Body of pancreas (tissue), 4 donors: Measurements from ENCODE around the gene ARHGAP4.

ENCODE experiments used
- CTCF ChIP-seq, 7 experiments: fragments of 450-650 bp in 4 of 7; fragments of 200-600 bp in 3 of 7; sonication (generic) in 3 of 7; IDR thresholded peaks; one replicate each; pipeline ENCODE4 v1.5.1; 2016 to 2019; ENCODE audit warnings: antibody characterized with exemption in 7 of 7
- POLR2A ChIP-seq, 3 donors: fragments of 450-650 bp; IDR thresholded peaks; one replicate each; pipeline ENCODE4 v1.6.1; 2016; ENCODE audit warnings: antibody characterized with exemption in 3 of 3, mild to moderate bottlenecking in 2 of 3

- no peak for TF ChIP-seq POLR2A (IDR thresholded peaks at IDR 0.05)
- peak; percentile 75 to 93 (median 86) for TF ChIP-seq CTCF (IDR thresholded peaks at IDR 0.05)
These were observed 27.3 kb upstream of the ARHGAP4 start for GRCh38 chrX:153953342-153953830.
